Middle frontal gyrus (tissue), 1 donor: ENCODE measurements around the gene TH.

Source experiments
- DNase-seq: peaks from one replicate; pipeline ENCODE4 v3.0.0-alpha.2; 2015; ENCODE audit warnings: low spot score; ENCODE audit errors: extremely low spot score

The TH gene

GRCh38 chr11:2142762-2143202 is 28.8 kb downstream of the TH start:
- no peak for DNase-seq

- DNase-seq: no peak
Measured at GRCh38 chr11:2142300-2142759, 29.3 kb downstream of the TH start.

GRCh38 chr11:2140411-2141400 is 30.9 kb downstream of the TH start:
- DNase-seq: no peak

GRCh38 chr11:2139621-2140337 is 31.8 kb downstream of the TH start:
- DNase-seq: no peak

GRCh38 chr11:2139123-2139521 is 32.5 kb downstream of the TH start, which contains the start of gene IGF2:
Gene IGF2 (minus strand): TSS chr11:2139389. CDS start chr11:2135523, 3,866 bp downstream.
- DNase-seq: no peak

- DNase-seq: no peak
Measured at GRCh38 chr11:2138431-2139122, 33.0 kb downstream of the TH start.

- DNase-seq: no peak
Measured at GRCh38 chr11:2138068-2138430, 33.6 kb downstream of the TH start.

GRCh38 chr11:2137202-2138067 is 34.2 kb downstream of the TH start:
- no peak for DNase-seq

- DNase-seq: no peak
Measured at GRCh38 chr11:2136952-2137201, 34.7 kb downstream of the TH start.

GRCh38 chr11:2136209-2136951 is 35.2 kb downstream of the TH start:
- no peak for DNase-seq

GRCh38 chr11:2135648-2136201 is 35.9 kb downstream of the TH start:
- DNase-seq: no peak

- DNase-seq: no peak
Measured at GRCh38 chr11:2135018-2135569, 36.5 kb downstream of the TH start.

GRCh38 chr11:2134022-2135010 is 37.3 kb downstream of the TH start:
- DNase-seq: no peak

GRCh38 chr11:2133241-2134021 is 38.2 kb downstream of the TH start:
- no peak for DNase-seq

GRCh38 chr11:2132874-2133240 is 38.8 kb downstream of the TH start:
- DNase-seq: no peak

GRCh38 chr11:2132246-2132645 is 39.4 kb downstream of the TH start:
- no peak for DNase-seq

GRCh38 chr11:2131371-2132236 is 40.0 kb downstream of the TH start:
- DNase-seq: no peak
